Mesenchymal stem cell (in vitro differentiated cells and primary cell): Measurements from ENCODE around the gene FCER1G.
A peak's percentile ranks its signal among the peaks of the same experiment; 100 is the strongest.

Experiments
- DNase-seq: peaks from one replicate; pipeline ENCODE4 v3.0.0-alpha.2; 2013
- H2AFZ ChIP-seq: one replicate; pipeline ENCODE4 v1.6.1; 2013; ENCODE audit warnings: low read depth, mild to moderate bottlenecking, control low read depth, inconsistent platforms, low read length, moderate library complexity
- H2AK5ac ChIP-seq: 2 replicates; pipeline ENCODE4 v1.6.1; 2013; ENCODE audit warnings: low read length, moderate library complexity, mild to moderate bottlenecking, inconsistent platforms; ENCODE audit not compliant: severe bottlenecking
- H2BK120ac ChIP-seq: one replicate; pipeline ENCODE4 v1.6.1; 2013; ENCODE audit warnings: low read depth, mild to moderate bottlenecking, inconsistent platforms, low read length, moderate library complexity
- H2BK12ac ChIP-seq, 2 experiments: one replicate each; pipeline ENCODE4 v1.6.1; 2013; ENCODE audit warnings: inconsistent platforms in 2 of 2, low read length in 2 of 2, mild to moderate bottlenecking in 2 of 2, moderate library complexity in 2 of 2, control low read depth in 1 of 2
- H2BK15ac ChIP-seq: one replicate; pipeline ENCODE4 v1.6.1; 2013; ENCODE audit warnings: mild to moderate bottlenecking, low read depth, inconsistent platforms; ENCODE audit not compliant: poor library complexity, severe bottlenecking
- H2BK5ac ChIP-seq: 2 replicates; pipeline ENCODE4 v1.6.1; 2013; ENCODE audit warnings: low read depth, mild to moderate bottlenecking, low read length, control low read depth, inconsistent platforms; ENCODE audit not compliant: poor library complexity, severe bottlenecking
- H3K14ac ChIP-seq, 2 experiments: one replicate each; pipeline ENCODE4 v1.6.1; 2013; ENCODE audit warnings: inconsistent platforms in 2 of 2, low read length in 2 of 2, control low read depth in 1 of 2, mild to moderate bottlenecking in 1 of 2, moderate library complexity in 1 of 2
- H3K18ac ChIP-seq, 2 experiments: one replicate each; pipeline ENCODE4 v1.6.1; 2013; ENCODE audit warnings: inconsistent platforms in 2 of 2, low read length in 2 of 2, control low read depth in 1 of 2, low read depth in 1 of 2, mild to moderate bottlenecking in 1 of 2
- H3K23ac ChIP-seq, 2 experiments: one replicate each; pipeline ENCODE4 v1.6.1; 2013; ENCODE audit warnings: inconsistent platforms in 2 of 2, low read length in 2 of 2, mild to moderate bottlenecking in 2 of 2, moderate library complexity in 2 of 2, control low read depth in 1 of 2
- H3K27ac ChIP-seq: 2 replicates; pipeline ENCODE4 v1.5.1; 2013; ENCODE audit warnings: mild to moderate bottlenecking, moderate library complexity, low read length, control low read depth, inconsistent platforms; ENCODE audit not compliant: poor library complexity, severe bottlenecking
- H3K27me3 ChIP-seq, 2 experiments: 2 replicates each; pipeline versions ENCODE4 v1.6.1 to v1.7.0; 2013; ENCODE audit warnings: low read length in 2 of 2, mild to moderate bottlenecking in 2 of 2, moderate library complexity in 2 of 2, control low read depth in 1 of 2, inconsistent platforms in 1 of 2; ENCODE audit not compliant: control insufficient read depth in 1 of 2, insufficient read depth in 1 of 2
- H3K36me3 ChIP-seq, 2 experiments: 2 replicates each; pipeline versions ENCODE4 v1.6.1 to v1.7.0; 2013; ENCODE audit warnings: low read length in 2 of 2, control low read depth in 1 of 2, inconsistent platforms in 1 of 2, low read depth in 1 of 2, mild to moderate bottlenecking in 1 of 2; ENCODE audit not compliant: insufficient read depth in 2 of 2, control insufficient read depth in 1 of 2
- H3K4ac ChIP-seq, 2 experiments: one replicate each; pipeline ENCODE4 v1.6.1; 2013; ENCODE audit warnings: inconsistent platforms in 2 of 2, low read length in 2 of 2, mild to moderate bottlenecking in 2 of 2, moderate library complexity in 2 of 2, control low read depth in 1 of 2, low read depth in 1 of 2
- H3K4me1 ChIP-seq: 2 replicates; pipeline ENCODE4 v1.6.1; 2013; ENCODE audit warnings: low read depth, low read length, control low read depth; ENCODE audit not compliant: control insufficient read depth, insufficient read depth
- H3K4me2 ChIP-seq: 2 replicates; pipeline ENCODE4 v1.6.1; 2013; ENCODE audit warnings: low read length, mild to moderate bottlenecking, inconsistent platforms; ENCODE audit not compliant: poor library complexity, severe bottlenecking
- H3K4me3 ChIP-seq, 2 experiments: 2 replicates each; pipeline versions ENCODE4 v1.5.1 to v1.7.0; 2013; ENCODE audit warnings: low read length in 2 of 2, mild to moderate bottlenecking in 2 of 2, control low read depth in 1 of 2, low read depth in 1 of 2; ENCODE audit not compliant: insufficient read depth in 1 of 2
- H3K79me1 ChIP-seq: replicated peaks from 2 replicates; pipeline ENCODE4 v1.6.1; 2013; ENCODE audit warnings: mild to moderate bottlenecking, control low read depth, low read length, inconsistent platforms; ENCODE audit not compliant: poor library complexity, severe bottlenecking
- H3K9ac ChIP-seq: 2 replicates; pipeline ENCODE4 v1.7.0; 2013; ENCODE audit warnings: mild to moderate bottlenecking, low read length, moderate library complexity
- H3K9me3 ChIP-seq: 2 replicates; pipeline ENCODE4 v1.7.0; 2013; ENCODE audit warnings: mild to moderate bottlenecking, low read length; ENCODE audit not compliant: control insufficient read depth
- H4K8ac ChIP-seq: one replicate; pipeline ENCODE4 v1.6.1; 2013; ENCODE audit warnings: inconsistent platforms, mild to moderate bottlenecking, low read length, moderate library complexity
- H4K91ac ChIP-seq: one replicate; pipeline ENCODE4 v1.6.1; 2013; ENCODE audit warnings: mild to moderate bottlenecking, low read length, inconsistent platforms
- WGBS: methylation state at CpG from one replicate; pipeline ENCODE4 v1.1.7; 2013; ENCODE audit warnings: mixed read lengths; 5-methylcytosine and 5-hydroxymethylcytosine counted together

FCER1G gene

GRCh38 chr1:161216945-161217712, 2.0 kb downstream of the FCER1G start:
- H2BK120ac ChIP-seq = no peak overlapping the region
- H3K4me2 ChIP-seq = no peak overlapping the region
- no peak overlapping the region for H2AK5ac ChIP-seq
- H3K27ac ChIP-seq = no peak overlapping the region
- H3K9me3 ChIP-seq = no peaks in the 10 kb centered on the region
- no peak overlapping the region for H2AFZ ChIP-seq
- H3K14ac ChIP-seq = no peak overlapping the region
- 69% methylated on average over 7 of the region's 7 CpGs for WGBS
- H3K4me1 ChIP-seq = peaks cover 3% of the 10 kb centered on the region
- peak overlapping the region; percentile 35 for H2BK15ac ChIP-seq
- no peak overlapping the region for H3K23ac ChIP-seq
- peaks cover 0 to 1% of the 10 kb centered on the region in 2 experiments for H3K27me3 ChIP-seq
- peaks cover 31% of the 10 kb centered on the region in 2 experiments for H3K36me3 ChIP-seq
- peak; percentile 95 for DNase-seq
- peak overlapping the region in 1 of 2 experiments; percentile 30 for H3K4me3 ChIP-seq
- peak overlapping the region; percentile 24 for H4K8ac ChIP-seq
- peak overlapping the region; percentile 61 to 74 for H2BK12ac ChIP-seq
- H3K18ac ChIP-seq = peak overlapping the region; percentile 73 to 80
- no peak overlapping the region for H2BK5ac ChIP-seq
- no peaks in the 10 kb centered on the region for H3K79me1 ChIP-seq
- H3K4ac ChIP-seq = peak overlapping the region; percentile 18 to 32
- H3K9ac ChIP-seq = peak overlapping the region; percentile 79
- no peak overlapping the region for H4K91ac ChIP-seq

GRCh38 chr1:161217831-161218230, 2.7 kb downstream of the FCER1G start:
- H3K27me3 ChIP-seq = peaks cover 0 to 6% of the 10 kb centered on the region in 2 experiments
- no peak overlapping the region for H3K23ac ChIP-seq
- peak overlapping the region; percentile 43 for H4K91ac ChIP-seq
- no peak overlapping the region for H2BK5ac ChIP-seq
- DNase-seq = no peak
- H3K14ac ChIP-seq = no peak overlapping the region
- H4K8ac ChIP-seq = peak overlapping the region; percentile 24
- whole genome bisulfite sequencing = 60% methylated on average over 1 of the region's 6 CpGs
- no peaks in the 10 kb centered on the region for H3K9me3 ChIP-seq
- peak overlapping the region; percentile 29 to 61 for H2BK12ac ChIP-seq
- peak overlapping the region; percentile 67 for H2BK120ac ChIP-seq
- peaks cover 3% of the 10 kb centered on the region for H3K4me1 ChIP-seq
- peak overlapping the region; percentile 97 for H2BK15ac ChIP-seq
- H3K27ac ChIP-seq = no peak overlapping the region
- no peak overlapping the region for H3K4me2 ChIP-seq
- H3K79me1 ChIP-seq = no peaks in the 10 kb centered on the region
- no peak overlapping the region for H2AK5ac ChIP-seq
- peak overlapping the region; percentile 10 for H2AFZ ChIP-seq
- H3K18ac ChIP-seq = peak overlapping the region; percentile 73 to 80
- H3K4me3 ChIP-seq = no peak overlapping the region
- H3K4ac ChIP-seq = peak overlapping the region; percentile 18 to 24
- peaks cover 24 to 26% of the 10 kb centered on the region in 2 experiments for H3K36me3 ChIP-seq
- peak overlapping the region; percentile 79 for H3K9ac ChIP-seq

DNA sequence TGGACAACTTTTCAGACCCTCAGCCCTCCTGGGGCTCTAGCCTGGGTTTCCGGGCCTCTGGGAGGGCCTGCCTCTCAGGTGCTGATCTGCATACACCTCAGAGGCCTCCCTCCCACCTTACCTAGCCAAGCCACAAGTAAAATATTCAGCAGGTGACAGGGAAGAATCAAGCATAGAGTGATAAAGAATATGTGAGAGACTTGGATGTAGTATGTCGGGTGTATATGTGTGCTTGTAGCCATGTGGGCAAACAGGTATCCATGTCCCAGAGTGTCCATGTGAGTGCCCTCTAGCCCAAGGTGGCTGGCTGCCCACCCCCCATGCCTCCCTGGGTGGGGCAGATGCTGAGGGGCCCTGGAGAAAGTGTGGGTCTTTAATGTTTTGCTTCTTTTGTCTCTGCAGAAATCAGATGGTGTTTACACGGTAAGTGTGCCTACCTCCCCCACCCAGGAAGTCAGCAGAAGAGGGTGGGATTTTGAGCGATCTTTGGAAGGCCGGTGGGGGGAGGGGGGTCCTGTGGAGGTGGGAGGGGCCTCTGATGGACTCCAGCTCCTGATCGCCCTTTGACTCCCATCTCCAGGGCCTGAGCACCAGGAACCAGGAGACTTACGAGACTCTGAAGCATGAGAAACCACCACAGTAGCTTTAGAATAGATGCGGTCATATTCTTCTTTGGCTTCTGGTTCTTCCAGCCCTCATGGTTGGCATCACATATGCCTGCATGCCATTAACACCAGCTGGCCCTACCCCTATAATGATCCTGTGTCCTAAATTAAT, 3.4 kb downstream of the FCER1G start:
- peaks cover 17 to 21% of the 10 kb centered on the region in 2 experiments for H3K36me3 ChIP-seq
- H2AFZ ChIP-seq = no peak overlapping the region
- H3K14ac ChIP-seq = no peak overlapping the region
- peak overlapping the region; percentile 47 for H4K91ac ChIP-seq
- no peaks in the 10 kb centered on the region for H3K79me1 ChIP-seq
- peak overlapping the region in 1 of 2 experiments; percentile 28 for H2BK12ac ChIP-seq
- peaks cover 0 to 6% of the 10 kb centered on the region in 2 experiments for H3K27me3 ChIP-seq
- no peak overlapping the region for H3K4me2 ChIP-seq
- WGBS = 78% methylated on average over 8 of the region's 8 CpGs
- H3K4me3 ChIP-seq = no peak overlapping the region
- H2BK15ac ChIP-seq = no peak overlapping the region
- no peak overlapping the region for H3K27ac ChIP-seq
- peaks cover 3% of the 10 kb centered on the region for H3K4me1 ChIP-seq
- peak overlapping the region in 1 of 2 experiments; percentile 83 for H3K23ac ChIP-seq
- H3K9ac ChIP-seq = no peak overlapping the region
- peak overlapping the region in 1 of 2 experiments; percentile 76 for H3K4ac ChIP-seq
- H2AK5ac ChIP-seq = no peak overlapping the region
- no peak overlapping the region for H2BK5ac ChIP-seq
- H2BK120ac ChIP-seq = peak overlapping the region; percentile 67
- no peak overlapping the region for H4K8ac ChIP-seq
- no peaks in the 10 kb centered on the region for H3K9me3 ChIP-seq
- H3K18ac ChIP-seq = peak overlapping the region in 1 of 2 experiments; percentile 7
- DNase-seq = no peak
